B cell (primary cell): Measurements from ENCODE around the gene PPP1R12B. TPM values are rescaled to one million over a fixed set of nuclear protein-coding genes. Genes with fewer than 3 reads are reported as not detected.
"Not testable (repeated sequence)": the region's sequence is repeated elsewhere in the genome, so short reads cannot be mapped to it uniquely, and the experiment has no call there.

Source experiments
- ATAC-seq: fragments of 200-7000 bp; cut with Tn5 transposase; one replicate; pipeline ENCODE4 v1.10.0; 2021; ENCODE audit warnings: low read depth, mild to moderate bottlenecking, moderate number of reproducible peaks, moderate library complexity
- CTCF ChIA-PET: fragments of 350-600 bp; sonication (Branson Sonifier 250); formaldehyde crosslinking; loops from one replicate; lab custom pipeline; 2021; ENCODE audit warnings: antibody characterized with exemption, inconsistent platforms; lab: Charles Lee
- POLR2A ChIA-PET: fragments of 350-600 bp; sonication (Branson Sonifier 250); formaldehyde crosslinking; loops from one replicate; lab custom pipeline; 2021; ENCODE audit warnings: antibody characterized with exemption; lab: Charles Lee
- DNase-seq: peaks from one replicate; pipeline ENCODE4 v3.0.0; 2013
- H2AFZ ChIP-seq: 2 replicates; pipeline ENCODE4 v1.6.1; 2012; ENCODE audit warnings: mild to moderate bottlenecking, low read depth, low read length; ENCODE audit not compliant: insufficient read depth, poor library complexity, severe bottlenecking
- H3K27ac ChIP-seq, 2 donors: 1 replicate in 1 of 2; 2 replicates in 1 of 2; pipeline ENCODE4 v1.5.1; 2012 to 2013; ENCODE audit warnings: low read length in 2 of 2, mild to moderate bottlenecking in 2 of 2, moderate library complexity in 1 of 2
- H3K27me3 ChIP-seq, 4 experiments: fragments of 200-600 bp in 1 of 4; sonication (generic) in 1 of 4; replicated peaks in 1 of 4; 1 replicate in 2 of 4; 2 replicates in 2 of 4; pipeline versions ENCODE4 v1.6.1 to v1.7.0; 2013 to 2016; ENCODE audit warnings: low read length in 3 of 4, mild to moderate bottlenecking in 2 of 4, mixed read lengths in 1 of 4, moderate library complexity in 1 of 4; ENCODE audit not compliant: insufficient read depth in 4 of 4, control insufficient read depth in 3 of 4; ENCODE audit errors: control extremely low read depth in 1 of 4
- H3K36me3 ChIP-seq, 2 experiments: replicated peaks in 1 of 2; 1 replicate in 1 of 2; 2 replicates in 1 of 2; pipeline versions ENCODE4 v1.6.1 to v1.7.1; 2013; ENCODE audit warnings: low read length in 1 of 2; ENCODE audit not compliant: insufficient read depth in 2 of 2, control insufficient read depth in 1 of 2; ENCODE audit errors: control extremely low read depth in 1 of 2, extremely low read depth in 1 of 2
- H3K4me1 ChIP-seq, 2 donors: fragments of 200-600 bp in 1 of 2; sonication (generic) in 1 of 2; 1 replicate in 1 of 2; 2 replicates in 1 of 2; pipeline versions ENCODE4 v1.5.1 to v1.6.1; 2013 to 2017; ENCODE audit warnings: low read length in 2 of 2; ENCODE audit not compliant: control insufficient read depth in 2 of 2, insufficient read depth in 2 of 2
- H3K4me2 ChIP-seq: replicated peaks from 2 replicates; pipeline ENCODE3; 2012; ENCODE audit warnings: mild to moderate bottlenecking, low read depth, low read length; ENCODE audit not compliant: poor library complexity, severe bottlenecking
- H3K4me3 ChIP-seq, 5 experiments: fragments of 200-600 bp in 1 of 5; sonication (generic) in 1 of 5; 1 replicate in 3 of 5; 2 replicates in 2 of 5; pipeline versions ENCODE4 v1.5.1 to v1.7.0; 2011 to 2016; ENCODE audit warnings: low read length in 4 of 5, mild to moderate bottlenecking in 4 of 5, low read depth in 2 of 5, control low read depth in 1 of 5, moderate library complexity in 1 of 5; ENCODE audit not compliant: insufficient read depth in 1 of 5; ENCODE audit errors: control extremely low read depth in 1 of 5, extremely low read depth in 1 of 5
- H3K79me2 ChIP-seq: fragments of 200-600 bp; sonication (generic); one replicate; pipeline ENCODE4 v1.6.0; 2016; ENCODE audit warnings: low read length; ENCODE audit not compliant: control insufficient read depth, insufficient read depth
- H3K9ac ChIP-seq: fragments of 200-600 bp; sonication (generic); 2 replicates; pipeline ENCODE4 v1.6.1; 2017; ENCODE audit warnings: mild to moderate bottlenecking, low read length, moderate library complexity
- H3K9me3 ChIP-seq, 3 donors: one replicate each; pipeline versions ENCODE4 v1.6.1 to v1.7.1; 2013; ENCODE audit warnings: low read length in 2 of 3; ENCODE audit not compliant: control insufficient read depth in 2 of 3, insufficient read depth in 1 of 3; ENCODE audit errors: control extremely low read depth in 1 of 3
- H4K20me1 ChIP-seq: 2 replicates; pipeline ENCODE4 v1.6.0; 2012; ENCODE audit warnings: mild to moderate bottlenecking, low read length; ENCODE audit not compliant: insufficient read depth, control insufficient read depth, poor library complexity, severe bottlenecking
- H3K27ac Mint-ChIP-seq: one replicate; pipeline ENCODE4 v1.8.0; 2021; ENCODE audit warnings: mixed read lengths
- H3K27me3 Mint-ChIP-seq: one replicate; pipeline ENCODE4 v1.8.0; 2021; ENCODE audit warnings: mixed read lengths
- H3K4me1 Mint-ChIP-seq: one replicate; pipeline ENCODE4 v1.8.0; 2021; ENCODE audit warnings: mixed read lengths
- H3K4me3 Mint-ChIP-seq: one replicate; pipeline ENCODE4 v1.8.0; 2021; ENCODE audit warnings: mixed read lengths
- H3K9me3 Mint-ChIP-seq: one replicate; pipeline ENCODE4 v1.8.0; 2022; ENCODE audit warnings: mixed read lengths; ENCODE audit not compliant: insufficient read depth
- EZH2 ChIP-seq: IDR thresholded peaks from 2 replicates; pipeline ENCODE4 v1.6.1; 2012; ENCODE audit warnings: borderline replicate concordance, low read depth, mild to moderate bottlenecking, moderate library complexity, low read length; ENCODE audit not compliant: insufficient read depth, poor library complexity, severe bottlenecking
- WGBS: methylation state at CpG from one replicate; pipeline ENCODE4 v1.1.5; 2013; ENCODE audit warnings: missing lambda C conversion rate; ENCODE audit not compliant: insufficient coverage; 5-methylcytosine and 5-hydroxymethylcytosine counted together
- intact Hi-C: fragments of 100-400 bp; cut with micrococcal nuclease; formaldehyde crosslinking; loops from one replicate; pipeline ENCODE4 v1.10.0; 2022
- polyA plus RNA-seq: library from polyadenylated mRNA; depleted of rRNA; stranded (reverse); fragments of >200 nt; gene quantifications from 2 replicates; pipeline ENCODE4 v1.2.3, GENCODE V29; 2012
- total RNA-seq, 2 donors: library from RNA; stranded (reverse); fragments of 120-200 nt in 1 of 2; gene quantifications; 1 replicate in 1 of 2; 2 replicates in 1 of 2; pipeline versions ENCODE4 v1.2.3 to v1.2.4, GENCODE V29; 2013 to 2022
- TF ChIP-seq, protein P1 (sequence below): fragments of 200-600 bp; IDR thresholded peaks from one replicate; pipeline ENCODE4 v1.8.0; 2022; ENCODE audit warnings: antibody characterized with exemption, mild to moderate bottlenecking

Gene PPP1R12B
- total and polyA plus RNA-seq, 2 donors (not counting 1 experiment from before 2014, with no cell fraction given) = 7.1 to 49.6 TPM

DNA sequence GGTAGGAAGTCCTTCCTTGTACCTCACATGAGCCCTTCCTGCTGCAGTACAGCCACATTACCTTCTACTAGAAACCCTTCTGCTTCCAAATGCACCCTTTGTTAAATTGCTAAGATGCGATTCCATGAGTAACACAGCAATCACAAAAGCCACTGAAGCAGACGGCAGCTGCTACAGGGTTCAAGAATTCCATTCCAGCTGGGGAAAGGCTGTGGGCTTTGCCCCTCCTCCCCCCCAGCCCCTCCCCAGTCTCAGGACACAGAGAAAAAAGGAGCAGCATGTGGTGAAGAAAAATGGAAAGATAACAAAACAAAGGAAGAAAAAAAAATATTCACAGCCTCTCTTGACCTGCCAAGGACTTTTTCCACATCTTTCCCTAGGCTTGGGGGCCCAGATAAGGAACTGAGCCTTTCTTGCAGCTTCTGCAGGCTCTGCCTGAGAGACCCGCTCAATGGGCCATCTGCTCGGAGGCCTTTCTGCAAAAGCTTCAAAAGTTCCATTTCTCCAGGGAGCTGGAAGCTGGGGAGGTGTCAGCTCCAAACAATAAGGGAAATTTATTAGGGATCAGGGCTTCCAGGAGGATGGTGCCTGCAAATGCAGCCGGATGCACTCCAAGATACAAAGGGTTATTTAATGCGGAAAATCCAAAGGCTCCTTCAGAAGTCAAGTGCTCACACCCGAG, 289.7 kb downstream of the PPP1R12B start:
- H3K9me3 Mint-ChIP-seq = no peaks in the 10 kb centered on the region
- Histone ChIP-seq H2AFZ (no peak overlapping the region), H3K27ac (no peak overlapping the region), H3K27me3 (peaks cover 0 to 65% (median 25%) of the 10 kb centered on the region in 4 experiments), H3K36me3 (no peaks in the 10 kb centered on the region), H3K4me2 (no peak overlapping the region), H3K4me3 (no peak overlapping the region), H3K9ac (no peak overlapping the region), H3K9me3 (peaks cover 0 to 8% (median 0%) of the 10 kb centered on the region in 3 donors), H3K4me1 (peaks cover 13 to 14% of the 10 kb centered on the region in 2 donors), H4K20me1 (peaks cover 3% of the 10 kb centered on the region), H3K79me2 (no peaks in the 10 kb centered on the region)
- no peak for TF ChIP-seq EZH2
- TF ChIP-seq, protein P1, sequence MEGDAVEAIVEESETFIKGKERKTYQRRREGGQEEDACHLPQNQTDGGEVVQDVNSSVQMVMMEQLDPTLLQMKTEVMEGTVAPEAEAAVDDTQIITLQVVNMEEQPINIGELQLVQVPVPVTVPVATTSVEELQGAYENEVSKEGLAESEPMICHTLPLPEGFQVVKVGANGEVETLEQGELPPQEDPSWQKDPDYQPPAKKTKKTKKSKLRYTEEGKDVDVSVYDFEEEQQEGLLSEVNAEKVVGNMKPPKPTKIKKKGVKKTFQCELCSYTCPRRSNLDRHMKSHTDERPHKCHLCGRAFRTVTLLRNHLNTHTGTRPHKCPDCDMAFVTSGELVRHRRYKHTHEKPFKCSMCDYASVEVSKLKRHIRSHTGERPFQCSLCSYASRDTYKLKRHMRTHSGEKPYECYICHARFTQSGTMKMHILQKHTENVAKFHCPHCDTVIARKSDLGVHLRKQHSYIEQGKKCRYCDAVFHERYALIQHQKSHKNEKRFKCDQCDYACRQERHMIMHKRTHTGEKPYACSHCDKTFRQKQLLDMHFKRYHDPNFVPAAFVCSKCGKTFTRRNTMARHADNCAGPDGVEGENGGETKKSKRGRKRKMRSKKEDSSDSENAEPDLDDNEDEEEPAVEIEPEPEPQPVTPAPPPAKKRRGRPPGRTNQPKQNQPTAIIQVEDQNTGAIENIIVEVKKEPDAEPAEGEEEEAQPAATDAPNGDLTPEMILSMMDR = no peak
- no peak overlapping the region for H3K27ac Mint-ChIP-seq
- H3K4me3 Mint-ChIP-seq = no peak overlapping the region
- DNase-seq = no peak
- ATAC-seq = no peak
- peaks cover 10% of the 10 kb centered on the region for H3K4me1 Mint-ChIP-seq
- intact Hi-C loops = no loop called here
- peaks cover 71% of the 10 kb centered on the region for H3K27me3 Mint-ChIP-seq
- 92% methylated on average over 5 of the region's 7 CpGs for WGBS
- ChIA-PET CTCF (no interaction called here), POLR2A (no interaction called here)

DNA sequence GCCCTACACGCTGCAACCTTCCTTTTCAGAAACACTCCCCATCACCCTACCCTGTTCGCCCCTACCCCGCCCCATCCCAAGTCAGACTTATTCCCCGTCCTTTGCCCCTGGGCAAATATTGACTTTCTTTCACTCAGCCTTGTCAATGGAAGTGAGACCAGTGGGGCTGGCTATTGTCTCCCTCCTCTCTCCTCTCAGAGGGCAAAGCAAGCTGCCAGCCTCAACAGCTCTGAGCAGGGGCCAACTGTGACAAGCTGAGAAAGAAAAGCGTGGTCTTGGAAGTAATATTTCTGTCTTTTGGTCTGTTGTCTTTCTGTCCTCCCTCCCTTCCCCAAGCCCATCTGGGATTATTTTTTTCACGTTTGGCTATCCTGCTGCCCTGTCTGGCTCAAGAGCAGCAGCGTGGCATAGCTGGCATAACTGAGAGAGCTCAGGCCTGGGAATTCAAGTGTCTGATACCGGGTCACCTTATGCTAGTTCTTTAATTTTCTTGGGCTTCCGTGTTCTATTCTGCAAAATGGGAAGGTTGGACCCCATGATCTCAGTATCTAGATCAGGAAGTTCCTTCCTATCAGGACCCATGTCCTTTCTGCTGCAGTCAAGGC, 290.3 kb downstream of the PPP1R12B start:
- H3K27ac Mint-ChIP-seq, H3K4me2 ChIP-seq, POLR2A ChIA-PET: not testable (repeated sequence)

More for the DNA sequence above, 290.3 kb downstream of the PPP1R12B start:
- H3K4me3 Mint-ChIP-seq, intact Hi-C loops, H3K9me3 Mint-ChIP-seq, H3K79me2 ChIP-seq, H2AFZ ChIP-seq, CTCF ChIA-PET, H3K4me3 ChIP-seq, ATAC-seq, H4K20me1 ChIP-seq, H3K9ac ChIP-seq, H3K36me3 ChIP-seq, H3K27ac ChIP-seq, DNase-seq: not testable (repeated sequence)
- WGBS = 95% methylated on average over 8 of the region's 9 CpGs
- H3K4me1 ChIP-seq = peaks cover 19 to 20% of the 10 kb centered on the region in 2 donors
- peaks cover 0 to 65% (median 27%) of the 10 kb centered on the region in 4 experiments for H3K27me3 ChIP-seq
- peaks cover 69% of the 10 kb centered on the region for H3K27me3 Mint-ChIP-seq
- peaks cover 0 to 13% (median 0%) of the 10 kb centered on the region in 3 donors for H3K9me3 ChIP-seq
- peaks cover 16% of the 10 kb centered on the region for H3K4me1 Mint-ChIP-seq
